Midbrain (tissue), 1 donor: ENCODE results near the gene MICA.
"Not testable (repeated sequence)": the region's sequence is repeated elsewhere in the genome, so short reads cannot be mapped to it uniquely, and the experiment has no call there.

Source experiments
- DNase-seq: peaks from one replicate; lab custom pipeline; 2025; lab: John Stamatoyannopoulos, UW

Gene MICA

DNA sequence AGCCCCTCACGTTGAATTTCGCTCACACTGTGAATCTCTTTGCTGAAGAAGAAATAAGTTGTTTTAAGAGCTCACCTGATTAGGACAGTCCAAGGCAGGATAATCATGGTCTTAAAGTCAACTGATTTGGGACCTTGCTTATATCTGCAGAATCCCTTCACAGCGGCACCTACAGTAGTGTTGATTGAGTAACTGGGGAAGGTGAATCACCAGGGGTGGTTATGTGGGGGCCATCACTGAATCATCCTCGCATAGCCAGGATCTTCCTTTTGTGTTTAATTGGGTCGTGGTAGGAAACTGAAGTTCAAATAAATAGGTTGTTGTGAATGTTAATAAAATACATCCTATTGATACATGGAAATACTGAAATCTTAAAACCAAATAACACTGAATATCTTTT is 20.2 kb upstream of the MICA start:
- no peak for DNase-seq

GRCh38 chr6:31385041-31385440 is 18.4 kb upstream of the MICA start:
- DNase-seq, result no peak

- DNase-seq, result no peak
These were observed 17.3 kb upstream of the MICA start for GRCh38 chr6:31386099-31386498.

- DNase-seq, result no peak
These were observed 16.4 kb upstream of the MICA start for GRCh38 chr6:31386977-31387376.

DNA sequence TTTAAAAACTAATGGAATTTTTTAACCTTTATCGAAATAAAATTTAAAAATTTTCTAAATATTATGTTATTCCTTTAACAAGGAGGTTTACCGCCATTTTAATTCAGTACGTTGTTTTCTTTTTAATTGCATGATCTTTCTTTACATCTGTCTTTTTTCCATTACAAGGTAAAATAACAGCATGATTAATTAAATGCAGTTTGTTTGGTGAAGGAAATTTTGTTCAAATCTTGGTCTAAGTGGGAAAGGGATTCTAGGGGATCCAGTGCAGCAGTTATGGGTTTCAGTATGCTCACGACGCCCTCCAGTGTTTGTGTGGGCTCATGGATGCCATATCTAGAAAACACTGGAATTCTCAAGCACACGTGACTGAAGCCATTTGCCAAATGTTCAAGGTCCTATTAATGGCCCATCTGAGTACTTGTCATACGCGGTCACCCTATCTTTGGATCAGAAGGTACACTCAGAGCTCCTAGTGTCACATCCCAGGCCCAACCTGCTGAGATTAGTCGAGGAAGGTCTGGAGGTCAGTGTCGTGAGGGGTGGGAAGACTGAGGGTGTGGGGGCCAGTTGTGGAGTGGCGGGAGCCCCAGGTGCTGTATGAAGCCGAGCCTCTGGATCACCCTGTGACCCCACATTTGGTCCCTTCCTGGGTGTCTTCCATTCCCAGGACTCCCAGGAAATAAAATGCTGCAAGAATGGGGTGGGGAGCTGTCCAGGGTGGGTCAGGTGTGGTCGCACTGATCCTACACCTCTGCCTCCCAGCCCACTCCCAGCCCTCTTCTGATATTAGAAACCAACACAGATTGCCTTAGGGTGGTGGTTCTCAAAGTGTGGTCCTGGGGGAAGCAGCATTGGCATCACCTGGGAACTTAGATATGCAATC is 14.2 kb upstream of the MICA start:
- DNase-seq, result not testable (repeated sequence)

- not testable (repeated sequence) for DNase-seq
These were observed 13.6 kb upstream of the MICA start for GRCh38 chr6:31389802-31390132.

DNA sequence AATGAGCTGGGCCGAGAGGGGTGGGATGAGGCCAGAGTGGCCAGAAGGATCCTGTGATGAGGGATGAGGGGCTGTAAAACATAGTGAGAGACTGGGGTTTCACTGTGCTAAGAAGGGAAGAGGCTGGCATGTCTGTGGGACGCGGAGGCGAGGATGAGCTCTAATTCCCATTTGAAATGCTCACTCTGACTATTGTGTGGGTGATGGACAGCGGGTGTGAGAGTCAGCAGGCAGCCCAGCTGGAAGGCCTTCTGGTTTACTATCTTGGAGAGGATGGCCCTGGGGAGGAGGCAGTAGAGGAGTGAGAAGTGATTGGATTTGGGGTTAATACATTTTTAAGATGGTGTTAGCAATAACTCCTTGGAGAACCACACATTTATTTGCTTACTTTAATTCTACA is 9.5 kb upstream of the MICA start:
- DNase-seq, result no peak

DNA sequence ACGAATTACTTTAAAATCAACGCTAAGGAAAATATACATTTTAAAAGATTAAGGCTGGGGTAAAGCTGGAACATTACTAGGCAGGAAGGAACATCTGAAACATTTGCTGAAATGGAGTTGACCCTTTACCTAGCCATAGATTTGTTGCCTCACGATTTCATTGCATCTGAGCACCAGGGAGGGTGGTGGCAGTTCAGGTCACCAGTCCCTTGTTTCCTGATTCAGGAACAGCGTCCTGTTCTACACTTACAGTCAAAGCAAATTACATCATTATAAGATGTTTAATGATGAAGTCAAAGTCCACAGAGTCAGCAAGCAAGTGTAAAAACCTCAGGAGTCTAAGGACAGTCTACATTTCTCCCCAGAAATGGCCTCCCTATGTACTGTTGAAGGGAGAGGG is 9.0 kb upstream of the MICA start:
- no peak for DNase-seq

DNA sequence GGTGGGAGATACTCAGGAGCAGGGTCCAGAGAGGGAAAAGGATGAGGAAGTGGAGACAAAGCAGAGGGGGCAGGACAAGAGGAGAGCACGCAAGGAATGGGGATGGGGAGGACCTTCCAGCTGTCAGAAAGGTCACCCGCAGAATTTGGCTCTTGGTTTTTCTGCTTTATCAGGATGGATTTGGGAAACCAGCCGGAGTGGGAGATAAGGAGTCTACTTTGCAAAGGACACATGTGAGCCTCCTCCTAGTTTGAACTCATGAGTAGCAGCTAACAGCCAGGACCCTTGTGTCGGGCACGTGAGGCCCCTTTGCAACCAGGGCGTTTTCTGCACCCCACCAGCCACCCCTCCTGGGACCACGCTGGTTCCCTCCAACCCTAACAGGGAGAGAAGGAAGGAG is 7.6 kb upstream of the MICA start:
- no peak for DNase-seq

GRCh38 chr6:31396422-31397152 is 6.8 kb upstream of the MICA start:
- DNase-seq, result peak; percentile 81

- DNase-seq, result not testable (repeated sequence)
These were observed 6.3 kb upstream of the MICA start for GRCh38 chr6:31397153-31397499.

- DNase-seq, result no peak
These were observed 5.4 kb upstream of the MICA start for GRCh38 chr6:31397901-31398525.

DNA sequence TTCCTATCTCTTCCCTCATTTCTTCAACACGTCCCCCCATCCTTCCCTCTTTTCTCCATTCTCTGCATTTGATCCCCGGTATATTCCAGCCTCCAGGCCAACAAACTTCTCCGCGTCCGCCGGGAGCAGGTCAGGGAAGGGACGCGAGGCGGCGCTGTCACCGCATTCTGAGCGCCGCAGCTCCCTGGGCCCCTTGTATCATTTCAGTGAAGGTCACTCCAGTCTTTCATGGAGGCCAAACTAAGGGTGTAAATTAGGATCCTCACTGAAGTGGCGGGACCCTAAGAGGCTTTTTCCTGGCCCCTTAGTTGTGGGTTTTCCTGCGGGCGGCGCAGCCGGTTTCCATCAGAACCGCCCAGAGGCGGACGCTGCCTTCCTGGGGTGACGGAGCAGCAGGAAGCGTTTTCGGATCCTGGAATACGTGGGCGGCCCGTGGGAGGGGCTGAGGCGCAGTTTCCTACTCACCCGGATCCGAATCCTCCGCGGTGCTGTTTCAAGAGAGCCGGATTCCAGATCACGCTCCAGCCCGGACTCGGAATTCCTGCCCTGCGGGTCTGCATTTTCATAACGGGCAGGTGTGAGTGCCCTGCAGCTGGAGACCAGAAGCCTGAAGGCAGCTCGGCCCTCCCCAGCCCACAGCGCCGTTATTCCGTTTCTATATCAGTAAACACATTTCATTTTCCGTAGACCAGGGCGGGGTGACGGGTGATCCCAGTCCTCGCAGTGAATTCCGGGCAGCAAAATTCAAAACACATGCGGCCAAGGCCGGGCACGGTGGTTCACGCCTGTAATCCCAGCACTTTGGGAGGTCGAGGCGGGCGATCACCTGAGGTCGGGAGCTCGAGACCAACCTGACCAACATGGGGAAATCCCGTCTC is 3.6 kb upstream of the MICA start:
- DNase-seq, result peak; percentile 81

DNA sequence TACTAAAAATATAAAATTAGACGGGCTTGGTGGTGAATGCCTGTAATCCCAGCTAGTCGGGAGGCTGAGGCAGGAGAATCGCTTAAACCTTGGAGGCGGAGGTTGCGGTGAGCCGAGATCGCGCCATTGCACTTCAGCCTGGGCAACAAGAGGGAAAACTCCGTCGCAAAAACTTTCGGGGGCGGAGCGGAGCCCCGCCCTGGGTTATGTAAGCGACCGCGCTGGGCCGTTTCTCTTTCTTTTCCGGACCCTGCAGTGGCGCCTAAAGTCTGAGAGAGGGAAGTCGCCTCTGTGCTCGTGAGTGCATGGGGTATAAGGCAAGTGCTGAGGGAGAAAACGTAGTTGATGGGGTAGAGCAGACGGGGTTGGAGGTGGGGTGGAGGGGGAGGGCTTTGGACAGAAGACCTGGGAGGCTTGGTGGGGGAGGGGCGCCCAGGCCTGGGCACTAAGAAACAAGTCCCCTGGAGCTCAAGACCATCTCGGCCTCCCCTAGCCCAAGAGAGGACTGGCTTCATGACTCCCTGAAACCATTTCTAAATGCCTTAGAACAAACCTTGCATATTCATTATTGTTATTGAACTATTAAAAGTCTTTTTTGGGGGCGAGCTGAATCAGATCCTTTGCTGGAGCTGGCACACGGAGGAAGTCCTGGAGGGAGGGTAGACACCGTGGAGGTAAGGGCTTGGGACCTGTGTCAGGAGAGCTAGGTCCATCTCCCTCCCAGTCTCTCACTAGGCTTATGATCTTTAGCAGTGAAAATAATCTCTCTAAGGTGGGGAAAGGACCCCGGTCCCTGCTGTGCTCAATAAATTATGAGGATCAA is 2.7 kb upstream of the MICA start:
- peak; percentile 39 for DNase-seq

DNA sequence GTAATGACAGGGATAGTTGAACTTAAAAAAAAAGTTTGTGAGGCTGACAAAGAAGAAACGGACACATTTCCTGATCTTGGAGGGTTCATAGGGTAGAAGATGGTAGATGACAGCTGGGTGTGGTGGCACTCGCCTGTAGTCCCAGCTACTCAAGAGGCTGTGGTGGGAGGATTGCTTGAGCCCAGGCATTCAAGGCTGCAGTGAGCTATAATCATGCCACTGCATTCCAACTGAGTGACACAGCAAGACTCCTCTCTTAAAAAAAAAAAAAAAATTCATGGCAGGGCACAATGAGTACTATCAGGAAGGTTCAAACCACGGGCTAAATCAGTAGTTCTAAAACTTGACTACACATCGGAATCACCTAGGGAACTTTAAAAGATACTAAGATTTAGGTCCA is 2.0 kb upstream of the MICA start:
- DNase-seq, result no peak

- DNase-seq, result peak; percentile 22
These were observed 792 bp upstream of the MICA start for GRCh38 chr6:31402324-31403282.

GRCh38 chr6:31404061-31404364 is 618 bp downstream of the MICA start:
- DNase-seq, result not testable (repeated sequence)

- no peak for DNase-seq
These were observed 2.6 kb downstream of the MICA start for GRCh38 chr6:31405996-31406395.

- no peak for DNase-seq
These were observed 4.3 kb downstream of the MICA start for GRCh38 chr6:31407699-31408098.

DNA sequence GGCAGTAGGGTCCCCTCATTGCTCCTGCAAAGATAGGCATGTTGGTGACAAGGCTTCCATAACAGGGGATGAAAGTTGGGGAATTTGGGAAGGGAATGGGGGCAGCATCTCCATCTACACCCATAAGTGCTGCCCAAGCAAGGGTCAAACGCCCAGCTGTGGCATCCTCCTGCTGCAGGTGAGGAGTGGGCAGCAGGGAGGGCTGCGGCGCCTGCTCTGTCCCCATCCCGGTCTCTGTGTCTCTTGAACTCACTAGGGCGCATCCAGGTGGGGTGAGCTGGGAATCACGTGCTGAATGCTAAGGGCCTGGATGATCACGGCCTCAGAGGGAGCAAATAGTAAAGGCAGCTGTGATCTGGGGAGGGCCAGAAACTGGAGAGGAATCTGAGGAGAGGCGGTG is 9.1 kb downstream of the MICA start:
- DNase-seq, result no peak
